HUES6 (cell line): ENCODE results near the gene TENM3.
"Not testable (repeated sequence)": the region's sequence is repeated elsewhere in the genome, so short reads cannot be mapped to it uniquely, and the experiment has no call there.

ENCODE experiments used
- H3K27ac ChIP-seq: 2 replicates; pipeline ENCODE4 v1.7.0; 2013; ENCODE audit warnings: low read depth, mild to moderate bottlenecking, low read length, inconsistent platforms
- H3K27me3 ChIP-seq: 2 replicates; pipeline ENCODE4 v1.6.1; 2013; ENCODE audit warnings: low read length; ENCODE audit not compliant: control insufficient read depth, insufficient read depth
- H3K36me3 ChIP-seq: 2 replicates; pipeline ENCODE4 v1.6.1; 2013; ENCODE audit warnings: low read length; ENCODE audit not compliant: control insufficient read depth, insufficient read depth
- H3K4me1 ChIP-seq: 2 replicates; pipeline ENCODE4 v1.6.1; 2013; ENCODE audit warnings: low read length; ENCODE audit not compliant: control insufficient read depth, insufficient read depth
- H3K4me3 ChIP-seq: 2 replicates; pipeline ENCODE4 v1.5.1; 2013; ENCODE audit warnings: low read depth, low read length
- H3K9ac ChIP-seq: one replicate; pipeline ENCODE4 v1.6.1; 2013; ENCODE audit warnings: mild to moderate bottlenecking, low read length
- H3K9me3 ChIP-seq: 2 replicates; pipeline ENCODE4 v1.6.1; 2013; ENCODE audit warnings: low read depth, low read length; ENCODE audit not compliant: control insufficient read depth, insufficient read depth

Gene TENM3

GRCh38 chr4:182243204-182243603 is at the start of gene TENM3:
Gene TENM3, plus strand, starts transcription at chr4:182243402. Its CDS starts 80,619 bp downstream, at chr4:182324021.
- not testable (repeated sequence) for H3K4me3 ChIP-seq, H3K36me3 ChIP-seq, H3K9ac ChIP-seq, H3K9me3 ChIP-seq, H3K27me3 ChIP-seq
- Histone ChIP-seq H3K27ac (peak within 1 kb of the TSS; percentile 60; the same call in 1 of the 2 replicates), H3K4me1 (peaks cover 49% of the 10 kb centered on the region)

- no peaks in the 10 kb centered on the region for H3K9me3 ChIP-seq
- H3K9ac ChIP-seq: no peak overlapping the region
- H3K4me3 ChIP-seq: no peak overlapping the region
- H3K27ac ChIP-seq: no peak overlapping the region
- no peaks in the 10 kb centered on the region for H3K36me3 ChIP-seq
- H3K4me1 ChIP-seq: peaks cover 9% of the 10 kb centered on the region; the same call in 1 of the 2 replicates
- H3K27me3 ChIP-seq: no peaks in the 10 kb centered on the region
These were observed 48.9 kb upstream of the TENM3 start for GRCh38 chr4:182194091-182194824.

- H3K36me3 ChIP-seq: no peaks in the 10 kb centered on the region
- H3K27me3 ChIP-seq: no peaks in the 10 kb centered on the region
- no peak overlapping the region for H3K4me3 ChIP-seq
- H3K9ac ChIP-seq: no peak overlapping the region
- no peak overlapping the region for H3K27ac ChIP-seq
- no peaks in the 10 kb centered on the region for H3K4me1 ChIP-seq
- H3K9me3 ChIP-seq: no peaks in the 10 kb centered on the region
These were observed 45.6 kb upstream of the TENM3 start for GRCh38 chr4:182197611-182198010.

- Histone ChIP-seq H3K9me3 (no peaks in the 10 kb centered on the region), H3K27ac (no peak overlapping the region), H3K36me3 (no peaks in the 10 kb centered on the region), H3K9ac (no peak overlapping the region), H3K27me3 (no peaks in the 10 kb centered on the region), H3K4me3 (no peak overlapping the region), H3K4me1 (peaks cover 21% of the 10 kb centered on the region)
These were observed 41.3 kb upstream of the TENM3 start for GRCh38 chr4:182201871-182202270.

GRCh38 chr4:182202650-182203049 is 40.6 kb upstream of the TENM3 start:
- no peaks in the 10 kb centered on the region for H3K36me3 ChIP-seq
- H3K9me3 ChIP-seq: no peaks in the 10 kb centered on the region
- no peak overlapping the region for H3K27ac ChIP-seq
- H3K9ac ChIP-seq: no peak overlapping the region
- peaks cover 29% of the 10 kb centered on the region for H3K4me1 ChIP-seq
- no peaks in the 10 kb centered on the region for H3K27me3 ChIP-seq
- H3K4me3 ChIP-seq: no peak overlapping the region

- no peaks in the 10 kb centered on the region for H3K36me3 ChIP-seq
- H3K9me3 ChIP-seq: no peaks in the 10 kb centered on the region
- H3K27ac ChIP-seq: no peak overlapping the region
- no peak overlapping the region for H3K4me3 ChIP-seq
- H3K4me1 ChIP-seq: peaks cover 39% of the 10 kb centered on the region
- H3K27me3 ChIP-seq: no peaks in the 10 kb centered on the region
- H3K9ac ChIP-seq: no peak overlapping the region
These were observed 39.3 kb upstream of the TENM3 start for GRCh38 chr4:182203872-182204411.

GRCh38 chr4:182205306-182205705 is 37.9 kb upstream of the TENM3 start:
- Histone ChIP-seq H3K27ac (no peak overlapping the region), H3K27me3 (no peaks in the 10 kb centered on the region), H3K4me1 (peaks cover 39% of the 10 kb centered on the region), H3K9me3 (no peaks in the 10 kb centered on the region), H3K4me3 (no peak overlapping the region), H3K9ac (no peak overlapping the region), H3K36me3 (no peaks in the 10 kb centered on the region)

- no peak overlapping the region for H3K27ac ChIP-seq
- H3K4me1 ChIP-seq: peaks cover 39% of the 10 kb centered on the region
- no peaks in the 10 kb centered on the region for H3K36me3 ChIP-seq
- H3K27me3 ChIP-seq: no peaks in the 10 kb centered on the region
- no peak overlapping the region for H3K9ac ChIP-seq
- H3K9me3 ChIP-seq: no peaks in the 10 kb centered on the region
- no peak overlapping the region for H3K4me3 ChIP-seq
These were observed 36.9 kb upstream of the TENM3 start for GRCh38 chr4:182206266-182206665.

GRCh38 chr4:182206916-182207315 is 36.3 kb upstream of the TENM3 start:
- no peak overlapping the region for H3K9ac ChIP-seq
- H3K27me3 ChIP-seq: no peaks in the 10 kb centered on the region
- H3K9me3 ChIP-seq: no peaks in the 10 kb centered on the region
- H3K4me1 ChIP-seq: peaks cover 39% of the 10 kb centered on the region
- no peak overlapping the region for H3K4me3 ChIP-seq
- H3K36me3 ChIP-seq: no peaks in the 10 kb centered on the region
- H3K27ac ChIP-seq: no peak overlapping the region

- Histone ChIP-seq H3K36me3 (no peaks in the 10 kb centered on the region), H3K4me3 (no peak overlapping the region; the same call in 1 of the 2 replicates), H3K27me3 (no peaks in the 10 kb centered on the region), H3K9ac (no peak overlapping the region), H3K4me1 (peaks cover 46% of the 10 kb centered on the region), H3K27ac (peak overlapping the region; percentile 28; the same call in 1 of the 2 replicates), H3K9me3 (no peaks in the 10 kb centered on the region)
These were observed 35.3 kb upstream of the TENM3 start for GRCh38 chr4:182207830-182208396.

- H3K27ac ChIP-seq: no peak overlapping the region
These were observed 34.6 kb upstream of the TENM3 start for GRCh38 chr4:182208526-182209050.

More at GRCh38 chr4:182208526-182209050, 34.6 kb upstream of the TENM3 start:
- H3K36me3 ChIP-seq: no peaks in the 10 kb centered on the region
- no peak overlapping the region for H3K9ac ChIP-seq
- peaks cover 46% of the 10 kb centered on the region for H3K4me1 ChIP-seq
- no peaks in the 10 kb centered on the region for H3K9me3 ChIP-seq
- H3K27me3 ChIP-seq: no peaks in the 10 kb centered on the region
- H3K4me3 ChIP-seq: no peak overlapping the region
